ENCODE results near the gene CDHR2.

DNA sequence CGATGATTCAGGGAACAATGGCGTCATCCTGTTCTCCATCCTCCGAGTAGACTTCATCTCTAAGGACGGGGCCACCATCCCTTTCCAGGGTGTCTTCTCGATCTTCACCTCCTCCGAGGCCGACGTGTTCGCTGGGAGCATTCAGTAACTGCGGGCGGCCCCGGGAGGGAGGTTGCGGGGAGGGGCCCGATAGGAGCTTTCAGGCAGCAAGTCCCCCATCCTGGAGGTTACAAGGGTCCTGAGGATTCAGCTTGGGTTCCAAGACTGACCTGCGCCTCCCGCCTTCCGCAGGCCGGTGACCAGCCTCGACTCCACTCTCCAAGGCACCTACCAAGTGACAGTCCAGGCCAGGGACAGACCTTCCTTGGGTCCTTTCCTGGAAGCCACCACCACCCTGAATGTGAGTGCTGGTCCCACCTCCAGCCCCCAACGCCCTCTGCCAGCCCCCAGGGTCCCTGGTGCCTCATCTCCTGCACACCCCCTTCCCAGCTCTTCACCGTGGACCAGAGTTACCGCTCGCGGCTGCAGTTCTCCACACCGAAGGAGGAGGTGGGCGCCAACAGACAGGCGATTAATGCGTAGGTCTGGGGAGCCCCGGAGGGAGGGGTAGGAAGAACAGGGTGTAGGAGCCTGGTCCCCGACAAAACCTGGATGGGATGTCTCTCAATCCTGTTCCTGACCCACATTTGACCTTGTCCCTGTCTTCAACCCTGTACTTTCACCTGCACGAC lies 40.1 kb downstream of the CDHR2 start:
- no peak for TF ChIP-seq POLR2AphosphoS5 (IDR thresholded peaks at IDR 0.05; ENCODE audit: insufficient read depth, low read depth, low read length)
- TF ChIP-seq CTCF (IDR thresholded peaks at IDR 0.05; ENCODE audit: extremely low read depth in 1 of 2, insufficient read depth in 1 of 2, low read depth in 1 of 2, low read length in 2 of 2), result no peak
- no peak for TF ChIP-seq EZH2 (IDR thresholded peaks at IDR 0.05; ENCODE audit: borderline replicate concordance, low read depth, low read length, severe bottlenecking)
- no peak for TF ChIP-seq MAX (IDR thresholded peaks at IDR 0.05; ENCODE audit: insufficient read depth, insufficient read length)
- TF ChIP-seq POLR2A (IDR thresholded peaks at IDR 0.05; ENCODE audit: low read depth, low read length), result no peak
- TF ChIP-seq FOS (IDR thresholded peaks at IDR 0.05; ENCODE audit: borderline replicate concordance, insufficient read depth, low read length), result no peak

Measured in endothelial cell of umbilical vein (primary cell).